Activated CD4-positive, alpha-beta T cell treated with anti-CD3 and anti-CD28 coated beads, Interleukin-2, Interleukin-6, amounts not matched to agents 100 ng/mL and 50 ng/mL, durations not matched to agents 16 hours and 8 hours (primary cell): ENCODE data around the gene SEC16A.

Source experiments
- DNase-seq: peaks from one replicate; pipeline ENCODE4 v3.0.0-alpha.2; 2020

Gene SEC16A

GRCh38 chr9:136399176-136400037, 83.4 kb downstream of the SEC16A start:
- peak; percentile 51 for DNase-seq

- DNase-seq = no peak
These were observed 84.6 kb downstream of the SEC16A start for GRCh38 chr9:136398286-136398685.

- no peak for DNase-seq
These were observed 85.2 kb downstream of the SEC16A start for GRCh38 chr9:136397643-136398042.

GRCh38 chr9:136396219-136396515, 86.7 kb downstream of the SEC16A start:
- no peak for DNase-seq

GRCh38 chr9:136395345-136396218, 87.3 kb downstream of the SEC16A start:
- no peak for DNase-seq

GRCh38 chr9:136395020-136395340, 87.9 kb downstream of the SEC16A start:
- no peak for DNase-seq

GRCh38 chr9:136394312-136395019, 88.4 kb downstream of the SEC16A start:
- no peak for DNase-seq

- DNase-seq = no peak
These were observed 89.3 kb downstream of the SEC16A start for GRCh38 chr9:136393531-136393930.

- no peak for DNase-seq
These were observed 90.0 kb downstream of the SEC16A start for GRCh38 chr9:136392538-136393449.

- DNase-seq = no peak
These were observed 90.9 kb downstream of the SEC16A start for GRCh38 chr9:136391737-136392537.
